Panc1 (cell line): ENCODE data around the gene CLCN6. TPM values are rescaled to one million over a fixed set of nuclear protein-coding genes. Genes with fewer than 3 reads are reported as not detected.

Source experiments
- ATAC-seq: fragments of 200-7000 bp; cut with Tn5 transposase; 2 replicates; pipeline ENCODE4 v1.9.1; 2020; ENCODE audit warnings: mild to moderate bottlenecking, moderate library complexity
- BruUV-seq: library from RNA; stranded (reverse); fragments of 400-500 nt; replicated peaks from 2 replicates; lab custom pipeline; 2021; lab: Mats Ljungman, UMichigan
- CTCF ChIA-PET: fragments of 300-600 bp; sonication (Branson Sonifier 250); formaldehyde crosslinking; loops from one replicate; lab custom pipeline; 2022; ENCODE audit warnings: antibody characterized with exemption; lab: Charles Lee
- POLR2A ChIA-PET: fragments of 300-600 bp; sonication (Branson Sonifier 250); formaldehyde crosslinking; loops from one replicate; lab custom pipeline; 2022; ENCODE audit warnings: antibody characterized with exemption; lab: Charles Lee
- DNase-seq: peaks from one replicate; pipeline ENCODE4 v3.0.0-alpha.2; 2010; ENCODE audit warnings: low read depth, low spot score
- H3K27ac ChIP-seq: 2 replicates; pipeline ENCODE4 v1.5.1; 2011; ENCODE audit warnings: mild to moderate bottlenecking, low read length, inconsistent platforms
- H3K27me3 ChIP-seq: fragments of 200-500 bp; sonication (Bioruptor generic); 2 replicates; pipeline ENCODE4 v1.6.0; 2014; ENCODE audit warnings: low read length, inconsistent platforms; ENCODE audit not compliant: control insufficient read depth, insufficient read depth
- H3K36me3 ChIP-seq: fragments of 200-500 bp; sonication (Bioruptor generic); 2 replicates; pipeline ENCODE4 v1.5.1; 2014; ENCODE audit warnings: inconsistent platforms, mild to moderate bottlenecking, low read length, moderate library complexity; ENCODE audit not compliant: control insufficient read depth, insufficient read depth
- H3K4me1 ChIP-seq: 2 replicates; pipeline ENCODE4 v1.5.1; 2011; ENCODE audit warnings: inconsistent platforms, mild to moderate bottlenecking, low read length, moderate library complexity; ENCODE audit not compliant: control insufficient read depth, insufficient read depth
- H3K4me3 ChIP-seq, 2 experiments: 2 replicates each; pipeline ENCODE4 v1.5.1; 2011 to 2012; ENCODE audit warnings: low read depth in 2 of 2, low read length in 2 of 2, mild to moderate bottlenecking in 2 of 2, inconsistent platforms in 1 of 2, moderate library complexity in 1 of 2
- H3K9me3 ChIP-seq: fragments of 200-500 bp; sonication (Bioruptor generic); 2 replicates; pipeline ENCODE4 v1.5.1; 2014; ENCODE audit warnings: low read depth, mild to moderate bottlenecking, inconsistent platforms, low read length, moderate library complexity; ENCODE audit not compliant: control insufficient read depth, insufficient read depth
- POLR2AphosphoS5 ChIP-seq: IDR thresholded peaks from 2 replicates; pipeline ENCODE4 v1.6.1; 2012; ENCODE audit warnings: mild to moderate bottlenecking, low read depth, low read length, moderate library complexity
- SIN3A ChIP-seq: IDR thresholded peaks from 2 replicates; pipeline ENCODE4 v1.6.1; 2012; ENCODE audit warnings: low read depth, mild to moderate bottlenecking, low read length, moderate library complexity, borderline replicate concordance; ENCODE audit not compliant: insufficient read depth
- TCF7L2 ChIP-seq: IDR thresholded peaks from 2 replicates; pipeline ENCODE4 v1.6.1; 2011; ENCODE audit warnings: mild to moderate bottlenecking, low read depth, low read length, inconsistent platforms
- in situ Hi-C: cut with HindIII; loops from 2 replicates; pipeline ENCODE4 v1.10.0; 2016; ENCODE audit warnings: low sequenced_read_pairs, low pct_unique_long_range_greater_than_20kb
- intact Hi-C: fragments of 100-400 bp; cut with micrococcal nuclease; formaldehyde crosslinking; loops from one replicate; pipeline ENCODE4 v1.10.0; 2022; ENCODE audit not compliant: unreplicated experiment
- total RNA-seq: library from RNA; stranded (reverse); gene quantifications from one replicate; pipeline ENCODE4 v1.2.1, GENCODE V29; 2021; ENCODE audit not compliant: unreplicated experiment
- TF ChIP-seq, protein P1 (sequence below), 2 experiments: IDR thresholded peaks; 2 replicates each; pipeline ENCODE4 v1.6.1; 2011 to 2012; ENCODE audit warnings: low read depth in 2 of 2, control low read depth in 1 of 2, low read length in 1 of 2, mild to moderate bottlenecking in 1 of 2, moderate library complexity in 1 of 2; ENCODE audit not compliant: insufficient read depth in 1 of 2
- TF ChIP-seq, protein P2 (sequence below): fragments of 450-650 bp; IDR thresholded peaks from 2 replicates; pipeline ENCODE4 v1.5.1; 2017; ENCODE audit warnings: mild to moderate bottlenecking

Gene CLCN6
- total RNA-seq, 1 experiment from 2014 or later = 23.6 TPM

DNA sequence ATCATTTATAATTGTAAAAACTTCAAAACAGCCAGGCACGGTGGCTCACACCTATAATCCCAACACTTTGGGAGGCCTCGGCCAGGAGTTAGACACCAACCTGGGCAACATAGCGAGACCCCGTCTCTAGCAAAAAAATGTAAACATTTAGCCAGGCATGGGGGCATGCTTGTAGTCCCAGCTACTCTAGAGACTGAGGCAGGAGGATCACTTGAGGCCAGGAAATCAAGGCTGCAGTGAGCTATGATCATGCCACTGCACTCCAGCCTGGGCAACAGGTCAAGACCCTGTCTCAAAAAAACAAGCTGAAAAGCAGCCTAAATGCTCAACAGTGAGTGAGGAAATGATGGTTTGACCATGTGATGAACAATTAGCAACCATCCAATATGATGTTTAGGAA lies 36.7 kb upstream of the CLCN6 start:
- ChIA-PET CTCF (no interaction called here), POLR2A (no interaction called here)
- TF ChIP-seq, protein P1, sequence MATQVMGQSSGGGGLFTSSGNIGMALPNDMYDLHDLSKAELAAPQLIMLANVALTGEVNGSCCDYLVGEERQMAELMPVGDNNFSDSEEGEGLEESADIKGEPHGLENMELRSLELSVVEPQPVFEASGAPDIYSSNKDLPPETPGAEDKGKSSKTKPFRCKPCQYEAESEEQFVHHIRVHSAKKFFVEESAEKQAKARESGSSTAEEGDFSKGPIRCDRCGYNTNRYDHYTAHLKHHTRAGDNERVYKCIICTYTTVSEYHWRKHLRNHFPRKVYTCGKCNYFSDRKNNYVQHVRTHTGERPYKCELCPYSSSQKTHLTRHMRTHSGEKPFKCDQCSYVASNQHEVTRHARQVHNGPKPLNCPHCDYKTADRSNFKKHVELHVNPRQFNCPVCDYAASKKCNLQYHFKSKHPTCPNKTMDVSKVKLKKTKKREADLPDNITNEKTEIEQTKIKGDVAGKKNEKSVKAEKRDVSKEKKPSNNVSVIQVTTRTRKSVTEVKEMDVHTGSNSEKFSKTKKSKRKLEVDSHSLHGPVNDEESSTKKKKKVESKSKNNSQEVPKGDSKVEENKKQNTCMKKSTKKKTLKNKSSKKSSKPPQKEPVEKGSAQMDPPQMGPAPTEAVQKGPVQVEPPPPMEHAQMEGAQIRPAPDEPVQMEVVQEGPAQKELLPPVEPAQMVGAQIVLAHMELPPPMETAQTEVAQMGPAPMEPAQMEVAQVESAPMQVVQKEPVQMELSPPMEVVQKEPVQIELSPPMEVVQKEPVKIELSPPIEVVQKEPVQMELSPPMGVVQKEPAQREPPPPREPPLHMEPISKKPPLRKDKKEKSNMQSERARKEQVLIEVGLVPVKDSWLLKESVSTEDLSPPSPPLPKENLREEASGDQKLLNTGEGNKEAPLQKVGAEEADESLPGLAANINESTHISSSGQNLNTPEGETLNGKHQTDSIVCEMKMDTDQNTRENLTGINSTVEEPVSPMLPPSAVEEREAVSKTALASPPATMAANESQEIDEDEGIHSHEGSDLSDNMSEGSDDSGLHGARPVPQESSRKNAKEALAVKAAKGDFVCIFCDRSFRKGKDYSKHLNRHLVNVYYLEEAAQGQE (IDR thresholded peaks at IDR 0.05; ENCODE audit: insufficient read depth in 1 of 2, low read depth in 2 of 2, low read length in 1 of 2) = no peak
- TF ChIP-seq TCF7L2 (no peak), SIN3A (no peak), POLR2AphosphoS5 (no peak)
- TF ChIP-seq, protein P2, sequence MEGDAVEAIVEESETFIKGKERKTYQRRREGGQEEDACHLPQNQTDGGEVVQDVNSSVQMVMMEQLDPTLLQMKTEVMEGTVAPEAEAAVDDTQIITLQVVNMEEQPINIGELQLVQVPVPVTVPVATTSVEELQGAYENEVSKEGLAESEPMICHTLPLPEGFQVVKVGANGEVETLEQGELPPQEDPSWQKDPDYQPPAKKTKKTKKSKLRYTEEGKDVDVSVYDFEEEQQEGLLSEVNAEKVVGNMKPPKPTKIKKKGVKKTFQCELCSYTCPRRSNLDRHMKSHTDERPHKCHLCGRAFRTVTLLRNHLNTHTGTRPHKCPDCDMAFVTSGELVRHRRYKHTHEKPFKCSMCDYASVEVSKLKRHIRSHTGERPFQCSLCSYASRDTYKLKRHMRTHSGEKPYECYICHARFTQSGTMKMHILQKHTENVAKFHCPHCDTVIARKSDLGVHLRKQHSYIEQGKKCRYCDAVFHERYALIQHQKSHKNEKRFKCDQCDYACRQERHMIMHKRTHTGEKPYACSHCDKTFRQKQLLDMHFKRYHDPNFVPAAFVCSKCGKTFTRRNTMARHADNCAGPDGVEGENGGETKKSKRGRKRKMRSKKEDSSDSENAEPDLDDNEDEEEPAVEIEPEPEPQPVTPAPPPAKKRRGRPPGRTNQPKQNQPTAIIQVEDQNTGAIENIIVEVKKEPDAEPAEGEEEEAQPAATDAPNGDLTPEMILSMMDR = no peak
- intact Hi-C loops (no loop called here), in situ Hi-C loops (no loop called here)
- Histone ChIP-seq H3K27me3 (no peaks in the 10 kb centered on the region), H3K36me3 (no peaks in the 10 kb centered on the region), H3K4me3 (no peak overlapping the region), H3K9me3 (no peaks in the 10 kb centered on the region), H3K27ac (no peak overlapping the region), H3K4me1 (no peaks in the 10 kb centered on the region)
- BruUV-seq = no TSS peak
- ATAC-seq (no peak), DNase-seq (no peak)

DNA sequence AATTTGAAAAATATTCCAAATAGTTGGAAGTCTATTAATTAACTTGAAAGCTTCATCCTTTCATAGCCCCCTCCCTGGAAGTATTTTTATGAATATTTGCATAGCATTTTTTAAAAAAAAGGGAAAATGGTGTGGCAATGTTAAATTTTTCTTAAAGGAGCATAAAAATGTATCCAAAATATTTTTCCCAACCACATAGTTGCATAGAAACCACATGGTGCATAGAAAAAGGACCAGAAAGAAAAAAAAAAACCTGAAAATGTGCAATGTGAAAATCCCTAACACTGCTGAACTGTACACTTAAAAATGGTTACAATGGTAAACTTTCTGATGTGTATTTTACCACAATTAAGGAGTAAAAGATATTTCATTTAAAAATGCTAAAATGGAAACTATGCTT lies 36.0 kb upstream of the CLCN6 start:
- CTCF ChIA-PET = no interaction called here
- no TSS peak for BruUV-seq
- Histone ChIP-seq H3K4me3 (no peak overlapping the region), H3K27ac (no peak overlapping the region), H3K36me3 (no peaks in the 10 kb centered on the region), H3K4me1 (no peaks in the 10 kb centered on the region), H3K9me3 (no peaks in the 10 kb centered on the region), H3K27me3 (no peaks in the 10 kb centered on the region)
- intact Hi-C loops (no loop called here), in situ Hi-C loops (no loop called here)
- no peak for DNase-seq
- POLR2A ChIA-PET = no interaction called here
- no peak for ATAC-seq
- no peak for TF ChIP-seq POLR2AphosphoS5
- TF ChIP-seq, protein P1 (IDR thresholded peaks at IDR 0.05; ENCODE audit: insufficient read depth in 1 of 2, low read depth in 2 of 2, low read length in 1 of 2) = no peak
- TF ChIP-seq, protein P2 = no peak
- TF ChIP-seq SIN3A = no peak
- no peak for TF ChIP-seq TCF7L2
